NCI-H2081 treated with DMSO at 0.1 percent for 48 hours (cell line): Measurements from ENCODE around the gene AP3S2.
A peak's percentile ranks its signal among the peaks of the same experiment; 100 is the strongest.
"Not testable (repeated sequence)": the region's sequence is repeated elsewhere in the genome, so short reads cannot be mapped to it uniquely, and the experiment has no call there.

Experiments used
- DNase-seq: peaks from one replicate; lab custom pipeline; 2025; lab: John Stamatoyannopoulos, UW

Gene AP3S2

DNA sequence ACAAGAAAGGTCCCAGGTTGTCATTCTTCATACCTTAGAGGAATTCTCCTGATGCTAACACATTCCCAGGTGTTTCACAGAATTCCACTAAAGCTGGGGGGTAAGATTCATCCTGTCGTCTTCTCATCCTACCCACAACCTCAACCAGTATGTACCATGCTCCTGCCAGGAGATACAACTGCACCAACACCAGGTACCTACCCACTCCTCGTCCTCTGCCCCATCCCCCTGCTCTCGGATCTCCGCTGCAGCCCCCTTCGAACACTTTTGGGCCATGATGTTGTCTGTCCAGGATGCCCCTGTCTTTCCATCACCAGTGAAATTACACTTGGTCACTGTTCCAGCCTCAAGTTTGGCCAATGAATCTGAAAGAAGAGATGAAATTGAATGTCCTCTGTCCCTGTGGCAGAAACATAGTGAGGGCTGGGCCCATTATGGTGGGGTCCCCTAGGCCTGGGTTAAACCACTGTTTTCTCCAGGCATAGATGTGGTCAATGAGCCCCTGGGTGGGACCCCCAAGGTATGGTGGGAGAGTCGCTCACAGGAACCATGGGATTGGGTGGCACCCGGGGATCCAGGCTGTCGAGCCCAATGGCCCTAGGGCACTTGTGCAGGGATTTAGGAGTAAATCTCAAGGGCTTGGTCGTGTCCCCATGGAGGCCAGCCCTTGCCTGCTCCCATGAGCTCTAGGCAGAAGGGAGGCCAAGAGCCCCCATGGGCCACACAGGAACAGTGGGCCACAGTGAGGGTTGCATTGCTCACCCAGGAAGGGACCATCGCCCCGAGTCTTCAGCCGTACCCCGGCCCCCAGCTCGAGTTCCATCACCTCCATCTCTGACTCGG is 9.4 kb upstream of the AP3S2 start:
- DNase-seq: no peak

DNA sequence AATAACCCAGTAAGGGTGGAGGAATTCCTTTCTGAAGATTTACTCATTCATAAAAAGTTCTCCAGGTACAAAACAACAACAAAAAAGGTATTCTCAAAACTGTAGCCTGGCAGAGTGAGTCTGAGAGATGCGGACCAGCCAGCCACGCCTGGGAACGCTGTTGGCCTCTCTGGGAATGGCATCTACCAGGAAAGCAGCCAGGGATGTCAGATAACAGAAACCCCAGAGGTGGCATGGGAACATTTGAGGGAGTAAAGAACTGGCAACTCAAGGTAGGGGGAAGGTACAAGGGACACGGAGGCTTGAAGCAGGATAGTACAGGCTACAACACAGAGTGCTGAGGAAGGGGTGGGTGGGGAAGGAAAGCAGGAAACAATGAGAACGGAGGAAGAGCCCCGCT is 7.1 kb upstream of the AP3S2 start:
- DNase-seq: no peak

DNA sequence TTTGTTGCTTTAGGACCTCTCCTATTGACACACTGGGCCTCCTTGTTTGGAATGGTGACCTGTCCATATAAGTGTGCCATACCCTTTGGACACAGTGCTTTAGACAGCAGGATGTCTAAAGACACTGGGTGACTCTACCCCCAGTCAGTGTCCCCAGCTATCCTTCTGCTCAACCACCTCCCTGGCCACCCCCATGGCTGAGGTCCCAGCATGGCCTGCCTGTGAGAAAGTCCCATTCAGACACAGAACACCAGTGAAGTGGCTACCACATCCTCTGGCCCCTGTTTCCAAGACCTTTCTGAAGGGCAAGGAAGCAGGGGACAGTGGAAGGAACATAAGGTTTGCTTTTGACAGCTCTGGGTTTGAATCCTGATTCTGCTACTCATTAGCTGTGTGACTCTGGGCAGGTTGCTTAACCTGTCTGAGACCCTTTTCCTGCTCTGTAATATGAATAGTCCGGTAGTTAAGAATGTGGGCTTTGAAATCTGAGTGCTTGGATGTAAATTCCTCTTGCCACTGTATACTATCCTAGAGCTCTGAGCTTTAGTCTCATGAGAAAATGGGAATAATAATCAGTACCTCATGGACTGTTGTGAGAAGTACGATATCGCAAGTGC is 6.3 kb upstream of the AP3S2 start:
- no peak for DNase-seq

DNA sequence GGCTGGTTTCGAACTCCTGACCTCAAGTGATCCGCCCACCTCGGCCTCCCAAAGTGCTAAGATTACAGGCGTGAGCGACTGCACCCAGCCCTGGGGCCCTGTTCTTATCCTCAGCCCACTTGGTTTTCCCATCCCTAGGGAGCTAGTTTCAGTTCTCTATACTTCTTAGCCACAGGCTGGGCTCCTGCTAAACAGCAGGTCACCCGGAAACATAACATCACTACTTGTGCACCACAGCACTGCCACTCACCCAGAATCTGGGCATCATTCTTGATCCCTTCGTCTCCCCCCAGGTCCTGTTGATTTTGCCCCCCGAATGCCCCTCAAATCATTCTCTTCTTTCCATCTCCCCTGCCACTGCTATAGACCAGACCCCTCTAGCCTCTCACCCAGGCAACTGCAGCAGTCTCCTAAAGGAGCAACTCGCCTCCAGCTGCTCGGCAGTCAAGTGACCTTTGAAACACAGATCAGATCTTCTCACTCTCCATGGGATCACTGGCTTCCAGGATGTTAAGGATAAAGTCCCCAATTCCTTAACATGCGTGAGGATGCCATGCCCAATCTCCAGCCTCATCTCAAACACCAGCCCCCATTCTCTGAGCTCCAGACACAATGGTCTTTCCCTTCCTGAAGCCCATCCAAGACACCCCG is 5.6 kb upstream of the AP3S2 start:
- DNase-seq: no peak

DNA sequence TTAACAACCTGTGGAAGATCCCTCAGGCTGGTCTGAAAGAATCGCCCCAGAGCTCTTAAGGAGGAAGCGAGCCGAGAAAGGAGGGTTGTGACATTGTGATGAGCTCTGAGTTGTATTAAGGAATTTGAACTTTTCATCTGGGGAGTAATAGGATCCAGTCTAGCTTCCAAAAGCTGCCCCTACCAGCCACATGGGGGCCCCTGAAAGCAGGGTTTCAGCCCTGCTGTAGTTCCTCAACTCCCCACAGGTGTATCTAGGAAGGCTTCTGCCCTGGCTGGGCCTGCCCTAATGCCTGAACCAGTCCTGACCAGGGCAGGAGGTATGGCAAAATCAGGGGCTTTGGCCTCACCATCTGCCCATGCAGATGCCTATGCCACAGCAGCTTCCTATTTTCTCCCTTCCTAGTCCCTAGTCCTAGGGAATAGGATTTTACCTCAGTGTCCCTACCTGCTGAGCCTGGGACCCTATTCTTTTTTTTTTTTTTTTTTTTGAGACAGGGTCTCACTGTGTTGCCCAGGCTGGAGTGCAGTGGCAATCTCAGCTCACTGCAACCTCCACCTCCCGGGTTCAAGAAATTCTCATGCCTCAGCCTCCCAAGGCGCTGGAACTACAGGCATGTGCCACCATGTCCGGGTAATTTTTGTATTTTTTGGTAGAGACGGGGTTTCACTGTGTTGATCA is 5.0 kb upstream of the AP3S2 start:
- no peak for DNase-seq

DNA sequence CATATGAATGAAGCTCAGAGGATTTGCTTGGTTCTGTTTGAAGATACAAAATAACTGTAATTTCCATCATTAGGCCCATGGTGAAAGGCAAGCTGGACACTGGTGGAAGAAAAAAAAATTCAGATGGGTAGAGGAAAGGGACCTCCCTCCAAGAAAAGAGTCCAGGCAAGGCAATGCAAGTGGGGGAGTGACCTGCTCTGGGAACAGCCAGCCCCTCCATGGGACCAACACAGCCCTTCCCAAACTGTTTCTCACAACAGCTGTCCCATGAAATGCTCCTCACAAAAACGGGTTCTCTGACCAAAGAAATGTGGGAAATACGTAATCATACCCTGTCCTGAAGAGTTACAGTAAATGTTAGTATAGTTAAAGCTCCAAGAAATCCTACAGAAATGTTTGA is 4.4 kb upstream of the AP3S2 start:
- DNase-seq: no peak

DNA sequence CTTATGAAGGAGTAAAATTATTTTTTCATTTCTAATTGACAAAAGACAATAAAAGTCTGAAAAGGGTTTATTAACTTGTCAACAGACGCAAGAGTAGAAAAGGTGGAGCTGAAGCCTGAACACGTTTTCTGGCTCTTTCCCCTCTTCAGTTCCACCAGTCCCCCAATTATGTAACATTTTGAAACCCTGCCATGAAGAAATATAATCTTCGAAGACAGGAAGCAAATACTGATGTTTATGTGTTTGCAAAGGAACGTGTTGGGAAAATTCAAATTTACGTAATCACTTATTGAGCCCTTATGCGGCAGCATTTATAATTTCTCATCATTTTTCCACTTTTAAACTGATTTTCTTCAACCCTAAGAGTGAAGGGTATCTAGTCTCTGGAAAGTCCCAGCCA is 767 bp downstream of the AP3S2 start:
- DNase-seq: no peak

DNA sequence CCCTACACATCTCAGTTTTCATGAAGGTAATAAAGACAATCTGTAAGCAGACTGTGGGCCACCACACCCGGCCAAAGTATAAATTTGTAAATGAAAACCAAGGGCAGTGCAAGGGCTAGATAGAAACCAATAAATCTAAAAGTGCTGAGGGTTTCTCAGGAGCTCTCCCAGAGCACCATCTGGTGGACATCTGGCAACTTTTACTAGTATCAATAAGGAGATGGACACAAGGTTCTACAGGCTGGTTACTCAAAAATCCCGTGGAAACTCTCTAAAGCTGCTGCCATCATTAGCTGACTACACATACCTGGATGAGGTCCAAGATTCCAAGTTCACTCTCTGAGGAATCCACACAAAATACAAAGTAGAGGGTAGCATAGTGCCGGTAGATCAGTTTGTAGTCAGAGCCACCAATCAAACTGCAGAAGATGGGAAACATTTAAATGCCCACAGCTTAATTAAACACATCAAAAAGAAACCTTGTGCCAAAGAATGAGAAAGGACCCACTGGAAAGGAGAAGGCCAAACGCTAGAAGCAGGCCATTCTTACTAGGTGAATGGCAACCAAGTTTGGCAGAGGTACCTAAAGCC is 5.5 kb downstream of the AP3S2 start:
- DNase-seq: no peak

DNA sequence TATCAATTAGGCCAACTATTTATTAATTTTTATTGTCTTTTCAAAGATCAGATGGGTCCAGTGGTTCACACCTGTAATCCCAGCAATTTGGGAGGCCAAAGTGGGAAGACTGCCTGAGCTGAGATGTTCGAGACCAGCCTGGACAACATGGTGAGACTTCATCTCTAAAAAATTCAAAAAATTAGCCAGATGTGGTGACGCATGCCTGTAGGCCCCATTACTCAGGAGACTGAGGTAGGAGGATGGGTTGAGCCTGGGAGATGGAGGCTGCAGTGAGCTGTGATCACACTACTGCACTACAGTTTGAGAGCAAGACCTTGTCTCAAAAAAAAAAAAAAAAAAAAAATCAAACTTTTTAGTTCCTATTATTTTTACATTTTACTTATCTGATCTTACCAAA is 8.2 kb downstream of the AP3S2 start:
- DNase-seq: no peak

DNA sequence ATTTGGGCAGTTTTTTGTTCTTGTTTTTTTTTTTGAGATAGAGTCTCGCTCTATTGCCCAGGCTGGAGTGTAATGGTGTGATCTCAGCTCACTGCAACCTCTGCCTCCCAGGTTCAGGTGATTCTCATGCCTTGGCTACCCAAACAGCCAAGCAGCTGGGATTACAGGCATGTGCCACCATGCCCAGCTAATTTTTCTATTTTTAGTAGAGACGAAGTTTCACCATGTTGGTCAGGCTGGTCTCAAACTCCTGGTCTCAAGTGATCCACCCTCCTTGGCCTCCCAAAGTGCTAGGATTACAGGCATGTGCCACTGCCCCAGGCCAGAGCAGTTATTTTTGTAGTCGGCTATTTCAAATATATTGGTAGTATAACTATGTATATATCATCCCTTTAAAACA is 8.6 kb downstream of the AP3S2 start:
- DNase-seq: not testable (repeated sequence)

DNA sequence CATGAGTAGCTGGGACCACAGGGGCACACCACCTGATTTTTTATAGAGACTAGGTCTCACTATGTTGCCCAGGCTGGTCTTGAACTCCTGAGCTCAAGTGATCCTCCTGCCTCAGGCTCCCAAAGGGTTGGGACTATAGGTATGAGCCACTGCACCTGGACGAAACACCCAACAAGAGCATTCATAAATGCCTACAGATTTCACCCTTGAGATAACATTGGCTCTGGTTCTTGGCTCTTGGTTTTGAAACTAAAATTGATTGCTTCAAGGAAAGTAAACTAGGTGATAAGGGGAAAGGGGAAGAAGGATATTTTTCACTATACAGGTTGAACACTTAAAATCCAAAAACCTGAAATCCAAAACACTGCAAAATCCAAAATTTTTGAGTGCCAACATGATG is 10.3 kb downstream of the AP3S2 start:
- DNase-seq: no peak

DNA sequence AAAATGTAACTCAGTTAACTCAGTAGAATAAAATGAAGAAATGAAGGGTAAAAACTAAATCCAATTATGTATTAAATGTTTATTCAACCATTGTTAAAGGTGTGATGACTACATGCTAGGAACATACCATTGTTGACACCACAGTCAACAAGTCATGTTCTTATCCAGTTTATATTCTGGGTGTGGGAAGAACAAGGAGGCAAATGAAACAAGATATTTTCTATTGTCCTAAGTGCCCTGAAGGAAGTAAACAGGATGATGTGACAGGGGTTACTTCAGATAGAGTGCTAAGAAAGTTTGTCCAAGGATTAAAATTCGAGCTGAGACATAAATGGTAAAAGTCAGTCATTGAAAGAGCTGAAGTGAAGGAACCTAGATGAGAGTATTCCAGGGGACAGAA is 13.1 kb downstream of the AP3S2 start:
- no peak for DNase-seq

DNA sequence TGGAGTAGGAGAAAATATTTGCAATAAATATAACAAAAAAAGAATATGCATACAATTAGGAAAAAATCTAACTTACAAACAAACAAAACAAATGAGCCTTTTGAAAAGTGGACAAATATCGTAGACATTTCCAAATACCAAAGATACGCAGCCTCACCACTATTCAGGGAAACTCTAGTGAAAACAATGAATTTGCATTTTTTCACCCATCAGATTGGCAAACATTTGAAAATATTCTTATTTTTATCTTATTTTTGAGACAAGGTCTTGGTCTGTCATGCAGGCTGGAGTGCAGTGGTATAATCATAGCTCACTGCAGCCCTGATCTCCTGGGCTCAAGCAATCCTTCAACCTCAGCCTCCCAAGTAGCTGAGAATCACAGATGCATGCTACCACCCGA is 15.5 kb downstream of the AP3S2 start:
- DNase-seq: no peak

DNA sequence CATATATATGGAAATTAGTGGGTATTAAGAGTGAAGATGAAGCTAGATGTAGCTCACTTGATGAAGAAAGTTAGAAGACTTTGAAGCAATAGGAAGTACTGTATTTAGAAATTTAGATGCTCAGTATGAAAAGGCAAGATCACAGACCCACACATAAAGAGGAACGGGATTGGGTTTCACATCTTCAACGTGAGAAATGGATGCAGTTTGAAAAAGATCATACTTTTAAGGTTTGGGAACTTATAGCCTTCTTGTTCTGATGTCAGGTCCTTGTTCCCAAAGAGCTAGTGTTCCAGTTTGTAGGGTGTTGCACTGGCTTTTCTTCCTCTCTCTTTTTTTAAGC is 16.7 kb downstream of the AP3S2 start:
- no peak for DNase-seq

DNA sequence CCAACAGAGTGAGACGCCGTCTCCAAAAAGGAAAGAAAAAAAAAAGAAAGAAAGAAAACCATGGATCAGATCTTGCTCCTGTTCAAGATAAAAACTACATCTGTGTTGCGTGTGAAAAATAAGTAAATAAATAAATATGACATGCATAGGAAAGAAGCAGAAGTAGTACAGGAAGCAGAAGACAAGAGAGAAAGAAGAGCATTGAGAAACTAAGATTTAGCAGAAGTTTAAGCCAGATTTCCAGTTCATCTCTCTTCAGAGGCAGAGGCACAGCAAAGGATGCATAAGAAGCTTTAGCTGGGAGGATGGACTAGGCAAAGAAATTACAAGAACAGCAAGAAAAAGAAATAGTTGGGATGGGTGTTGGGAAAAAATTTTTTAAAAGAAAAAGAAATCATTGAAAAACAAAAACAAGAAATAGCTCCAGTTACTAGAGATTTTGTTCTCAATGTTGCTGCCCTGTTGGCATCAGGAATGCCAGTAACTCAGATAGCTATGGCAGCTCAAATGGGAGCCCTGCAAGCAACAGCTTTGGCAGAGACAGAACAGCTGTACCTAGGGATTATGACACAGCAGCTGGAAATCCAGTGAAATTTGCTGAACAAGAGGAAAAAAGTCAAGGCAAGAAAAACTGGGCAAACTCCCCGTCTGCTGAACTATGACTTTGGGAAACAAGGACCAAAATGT is 17.3 kb downstream of the AP3S2 start:
- no peak for DNase-seq

DNA sequence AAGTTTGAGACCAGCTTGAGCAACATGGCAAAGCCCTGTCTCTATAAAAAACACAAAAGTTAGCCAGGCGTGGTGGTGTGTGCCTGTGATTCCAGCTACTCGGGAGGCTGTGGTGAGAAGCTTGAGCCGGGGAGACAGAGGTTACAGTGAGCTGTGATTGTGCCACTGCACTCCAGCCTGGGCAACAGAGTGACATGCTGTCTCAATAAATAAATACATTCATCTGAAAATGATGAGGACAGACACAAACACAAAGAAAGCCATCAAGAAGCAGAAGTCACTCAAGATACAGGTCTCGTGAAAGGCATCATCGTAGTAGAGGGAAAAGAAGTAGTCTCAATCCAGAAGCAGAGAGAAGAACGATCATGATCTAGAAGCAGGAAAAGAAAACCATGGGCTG is 18.1 kb downstream of the AP3S2 start:
- DNase-seq: no peak

DNA sequence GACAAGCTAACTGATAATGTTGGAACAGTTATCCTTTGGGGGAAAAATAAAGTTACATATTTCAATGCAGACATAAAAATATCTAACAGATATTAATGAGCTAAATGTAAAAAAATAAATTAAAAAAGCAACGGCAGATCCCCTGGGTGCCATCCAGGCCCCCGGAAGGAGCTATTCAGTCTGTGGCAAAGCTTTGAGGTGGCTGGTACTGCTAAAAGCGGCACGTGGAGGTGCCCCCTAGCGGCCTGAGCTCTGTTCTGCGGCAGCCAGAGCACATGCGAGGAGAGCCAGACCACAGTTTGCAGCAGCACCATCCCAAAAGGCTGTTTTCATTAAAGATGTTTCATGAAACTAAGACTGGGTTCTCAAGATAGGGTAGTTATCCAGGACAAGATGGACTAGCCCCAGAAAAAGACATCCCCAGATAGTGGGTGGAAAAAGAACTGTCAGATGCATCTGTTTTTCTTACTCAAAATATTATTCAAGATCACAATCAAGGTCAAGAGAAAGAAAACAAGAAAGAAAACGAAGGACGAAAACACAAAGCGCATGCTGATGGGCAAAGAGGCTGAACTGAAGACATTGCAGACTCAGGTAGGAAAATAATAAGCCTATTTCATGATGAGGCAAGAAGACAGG is 18.7 kb downstream of the AP3S2 start:
- DNase-seq: peak; percentile 11

DNA sequence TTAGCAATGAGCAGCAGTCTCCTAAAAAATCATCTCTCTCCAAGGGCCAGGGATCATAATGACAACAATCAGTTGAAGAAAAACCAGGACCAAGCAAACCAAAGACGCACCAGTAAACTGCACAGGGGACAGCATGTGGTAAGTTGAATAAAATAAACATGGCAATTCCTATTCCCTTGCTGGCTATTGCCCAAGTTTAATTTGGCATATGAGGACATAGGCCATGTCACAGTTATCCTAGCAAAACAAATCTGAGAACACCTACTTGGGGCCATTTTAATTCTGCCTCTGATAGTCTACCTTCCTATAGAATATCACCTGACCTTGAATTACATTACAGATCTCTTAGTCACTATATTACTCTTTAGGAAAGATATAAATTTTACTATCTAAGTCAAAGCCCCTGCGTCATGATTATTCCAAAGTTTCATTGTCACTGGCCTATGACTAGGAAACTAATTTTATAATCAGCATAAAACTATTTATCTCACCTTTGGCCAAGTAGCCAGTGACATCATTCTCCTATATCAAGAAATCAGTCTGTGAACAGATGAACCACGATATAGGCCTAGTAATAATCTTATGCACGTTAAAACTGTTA is 23.0 kb downstream of the AP3S2 start:
- no peak for DNase-seq

DNA sequence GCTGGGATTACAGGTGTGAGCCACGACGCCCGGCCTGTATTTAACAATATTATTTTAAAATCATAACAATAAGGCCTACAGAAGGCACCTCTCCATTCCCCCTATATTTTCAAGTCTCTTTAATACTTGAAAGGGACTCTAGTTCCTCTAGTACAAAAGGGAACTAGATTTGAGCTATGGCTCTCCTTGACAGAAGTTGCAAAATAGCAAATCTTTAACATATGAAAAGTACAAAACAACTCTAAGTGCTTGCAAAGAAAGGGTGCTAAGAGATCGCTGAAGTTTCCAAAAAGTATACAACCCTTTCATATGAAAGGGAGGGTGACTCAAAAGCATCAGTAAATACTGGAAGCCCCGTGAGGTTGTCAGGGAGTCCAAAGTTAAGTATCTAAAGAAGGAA is 23.8 kb downstream of the AP3S2 start:
- DNase-seq: no peak

DNA sequence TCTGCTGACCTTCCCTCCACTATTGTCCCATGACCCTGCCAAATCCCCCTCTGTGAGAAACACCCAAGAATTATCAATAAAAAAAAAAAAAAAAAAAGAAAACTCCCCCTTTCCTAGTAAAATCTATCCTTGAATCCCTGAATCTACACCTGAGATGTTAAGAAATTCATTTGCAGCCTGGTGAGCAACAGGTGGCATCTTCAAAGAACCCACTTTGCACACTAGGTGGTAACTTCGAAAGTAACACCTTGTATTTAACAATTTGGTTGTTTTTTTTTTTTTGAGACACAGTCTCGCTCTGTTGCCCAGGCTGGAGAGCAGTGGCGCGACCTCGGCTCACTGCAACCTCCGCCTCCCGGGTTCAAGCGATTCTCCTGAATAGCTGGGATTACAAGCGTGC is 24.3 kb downstream of the AP3S2 start:
- not testable (repeated sequence) for DNase-seq
